GM21360 (cell line): Measurements from ENCODE around the gene LRRIQ1.

ENCODE experiments used
- ATAC-seq: cut with Tn5 transposase; IDR thresholded peaks from one replicate; pipeline ENCODE4 v1.9.1; 2021; ENCODE audit warnings: mild to moderate bottlenecking, moderate library complexity; ENCODE audit not compliant: unreplicated experiment

LRRIQ1 gene

GRCh38 chr12:85057370-85057963 lies 21.3 kb downstream of the LRRIQ1 start:
- ATAC-seq, result peak; percentile 80

DNA sequence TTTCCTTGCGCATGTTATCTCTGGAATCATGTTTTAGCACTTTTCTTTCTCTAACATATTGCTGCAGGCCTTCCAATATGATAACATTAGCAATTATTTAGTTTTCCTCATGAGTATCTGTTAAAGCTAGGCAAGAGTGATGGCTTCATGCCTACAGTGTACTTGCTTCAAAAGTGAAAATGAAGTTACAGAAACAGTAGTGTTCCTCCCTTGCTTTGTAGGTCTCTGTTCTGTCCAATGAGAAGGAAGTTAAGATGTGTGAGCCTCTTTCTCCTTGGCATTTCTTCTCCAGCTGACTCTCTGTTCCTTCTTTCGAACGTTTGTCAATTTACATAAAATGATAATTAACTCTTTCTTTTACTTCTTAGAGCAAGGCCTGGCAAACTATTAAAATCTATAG lies 22.2 kb downstream of the LRRIQ1 start:
- no peak for ATAC-seq

GRCh38 chr12:85059594-85059993 lies 23.4 kb downstream of the LRRIQ1 start:
- no peak for ATAC-seq

DNA sequence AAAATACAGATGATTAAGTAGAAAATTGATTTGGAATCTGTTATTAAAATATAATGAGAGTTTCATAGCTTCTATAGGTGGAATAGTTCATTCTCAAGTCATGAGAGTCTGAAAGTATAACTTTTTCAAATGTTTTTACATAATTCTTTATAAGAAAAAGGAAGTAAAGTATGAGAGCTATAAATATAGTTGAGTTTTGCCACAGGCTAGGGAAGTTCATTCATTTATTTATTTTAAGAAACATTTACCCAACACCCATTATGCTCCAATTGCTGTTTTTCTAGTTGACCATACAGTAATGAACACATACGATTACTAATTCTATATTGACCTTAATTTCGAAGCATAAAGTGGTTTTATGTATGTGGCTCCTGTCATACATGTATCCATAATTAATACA lies 24.8 kb downstream of the LRRIQ1 start:
- ATAC-seq, result no peak

DNA sequence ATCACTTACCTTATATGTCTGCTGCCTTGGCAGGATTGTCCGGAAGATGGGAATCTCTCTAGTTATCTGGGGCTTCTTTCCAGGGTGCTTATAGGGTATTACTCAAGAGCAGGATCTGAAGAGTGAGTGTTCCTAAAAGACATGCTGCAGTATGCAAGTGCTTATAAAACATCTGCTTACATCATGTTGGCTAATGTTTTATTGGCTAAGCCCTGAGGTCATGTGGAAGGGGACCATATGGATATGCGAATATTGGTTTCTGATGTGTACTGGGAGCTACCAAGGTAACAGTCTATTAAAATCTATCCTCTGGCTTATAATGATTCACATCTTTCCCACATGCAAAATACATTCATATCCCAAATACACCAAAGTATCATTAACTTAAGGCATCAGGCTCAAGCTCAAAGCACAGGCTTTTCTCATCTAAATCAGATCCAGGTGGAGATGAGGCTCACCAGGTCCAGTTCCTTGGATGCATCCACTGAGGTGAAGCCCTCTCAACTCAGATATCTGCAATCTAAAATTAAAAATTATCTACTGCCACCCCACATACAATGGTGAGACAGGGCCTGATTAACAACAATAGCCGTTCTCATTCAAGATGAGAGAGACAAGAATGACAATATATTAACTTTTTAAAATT lies 29.8 kb downstream of the LRRIQ1 start:
- no peak for ATAC-seq

- ATAC-seq, result no peak
These were observed 36.7 kb downstream of the LRRIQ1 start for GRCh38 chr12:85072826-85073225.

GRCh38 chr12:85076688-85077430 lies 40.7 kb downstream of the LRRIQ1 start:
- peak; percentile 96 for ATAC-seq

DNA sequence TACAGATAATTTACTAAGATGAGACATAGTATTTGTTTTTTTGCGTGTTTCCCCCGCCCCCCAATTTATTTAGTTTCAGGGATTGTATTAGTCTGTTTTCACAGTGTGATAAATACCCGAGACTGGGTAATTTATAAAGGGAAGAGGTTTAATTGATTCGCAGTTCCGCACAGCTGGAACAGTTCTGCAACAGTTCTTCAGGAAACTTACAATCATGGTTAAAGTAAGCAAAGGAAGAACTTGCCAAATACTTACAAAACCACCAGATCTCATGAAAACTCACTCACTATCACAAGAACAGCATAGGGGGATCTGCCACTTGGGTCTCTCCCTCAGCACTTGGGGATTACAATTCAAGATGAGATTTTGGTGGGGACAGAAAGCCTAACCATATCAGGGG lies 48.9 kb downstream of the LRRIQ1 start:
- ATAC-seq, result no peak

- ATAC-seq, result no peak
These were observed 53.6 kb downstream of the LRRIQ1 start for GRCh38 chr12:85089792-85090191.

DNA sequence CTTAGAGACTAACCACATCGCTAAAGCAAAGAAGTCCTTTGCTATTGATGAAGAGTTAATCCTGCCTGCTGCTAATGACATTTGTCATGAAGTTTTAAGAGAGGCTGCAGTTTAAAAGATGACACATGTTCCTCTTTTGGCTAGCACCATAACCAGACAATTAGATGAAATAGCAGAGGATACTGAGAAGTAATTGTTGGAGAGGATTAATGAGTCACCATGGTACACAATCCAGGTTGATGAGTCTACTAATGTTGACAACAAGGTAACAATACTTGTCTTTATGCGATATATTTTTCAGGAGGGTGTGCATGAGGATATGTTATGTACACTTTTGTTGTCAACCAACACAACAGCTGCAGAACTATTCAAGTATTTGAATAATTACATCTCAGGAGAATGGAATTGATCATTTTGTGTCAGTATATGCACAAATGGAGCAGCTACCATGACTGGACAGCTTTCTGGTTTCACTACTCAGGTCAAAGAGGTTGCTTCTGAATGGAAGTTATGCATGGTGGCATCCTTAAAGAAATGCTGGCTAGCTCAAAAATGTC lies 56.7 kb downstream of the LRRIQ1 start:
- no peak for ATAC-seq

GRCh38 chr12:85095501-85095900 lies 59.4 kb downstream of the LRRIQ1 start:
- no peak for ATAC-seq

GRCh38 chr12:85130646-85131045 lies 94.5 kb downstream of the LRRIQ1 start:
- no peak for ATAC-seq

DNA sequence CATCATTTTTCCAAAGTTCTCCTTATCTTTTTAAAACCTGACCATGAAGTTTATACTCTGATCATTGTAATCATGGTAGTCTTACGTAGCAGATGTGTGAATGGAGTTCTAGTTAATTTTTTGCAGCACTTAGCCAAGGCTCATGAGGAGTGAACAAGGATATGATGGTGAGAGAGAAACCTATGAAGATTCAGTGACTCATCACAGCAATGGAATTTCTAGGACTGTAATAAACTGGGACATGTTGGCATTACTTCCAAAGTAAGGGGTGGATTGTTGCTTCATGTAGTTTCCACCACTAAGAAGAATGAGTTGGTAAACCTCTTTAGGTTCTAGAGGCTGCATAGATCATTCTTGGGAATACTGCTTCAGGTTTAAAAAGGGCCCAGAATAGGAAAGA lies 102.7 kb downstream of the LRRIQ1 start:
- ATAC-seq, result no peak

GRCh38 chr12:85147331-85147730 lies 111.2 kb downstream of the LRRIQ1 start:
- no peak for ATAC-seq

- no peak for ATAC-seq
These were observed 116.2 kb downstream of the LRRIQ1 start for GRCh38 chr12:85152311-85152729.

GRCh38 chr12:85155791-85156190 lies 119.6 kb downstream of the LRRIQ1 start:
- ATAC-seq, result no peak

DNA sequence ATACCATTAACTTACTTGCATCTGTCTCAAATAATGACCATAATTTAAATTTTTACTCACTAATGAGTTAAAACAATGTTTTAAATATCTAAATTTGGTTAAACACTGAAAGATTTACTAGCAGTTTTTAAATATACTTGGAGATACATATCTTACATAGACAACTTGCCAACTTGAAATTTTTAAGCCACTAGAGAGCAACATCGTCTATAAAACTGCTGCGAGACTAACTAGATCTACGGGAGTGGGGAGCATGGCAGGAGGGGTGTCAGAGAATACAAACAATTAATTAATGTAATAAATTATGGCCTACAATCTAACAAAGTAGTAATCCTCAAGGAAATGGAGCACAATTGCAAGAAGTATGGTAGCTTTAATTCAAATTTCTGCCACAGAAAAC lies 120.4 kb downstream of the LRRIQ1 start:
- no peak for ATAC-seq

DNA sequence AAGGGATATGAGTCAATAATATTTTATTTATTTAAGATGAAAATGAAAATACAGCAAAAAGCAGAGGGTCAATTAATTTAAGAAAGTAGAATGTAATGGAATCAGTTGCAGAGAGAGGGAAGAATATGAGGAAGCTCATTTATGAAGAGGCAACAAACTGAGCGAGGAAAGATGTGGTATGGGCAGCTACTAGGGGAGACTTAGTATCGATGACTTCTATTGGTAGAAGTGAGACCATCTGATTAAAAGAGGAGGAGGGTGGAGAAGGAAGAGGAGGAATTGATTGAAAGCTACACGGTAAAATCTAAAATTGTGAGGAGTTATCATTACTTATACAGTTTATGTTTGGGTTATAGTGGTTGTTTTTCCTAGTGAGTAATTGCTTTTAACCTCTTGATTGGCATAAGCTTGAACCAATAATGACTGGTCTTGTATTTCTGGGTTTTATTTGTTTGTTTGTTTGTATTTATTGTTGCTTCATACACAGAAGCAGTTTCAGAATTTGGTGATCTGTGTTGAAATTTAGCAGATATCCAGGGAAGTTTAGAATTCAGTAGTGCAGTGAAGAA lies 121.0 kb downstream of the LRRIQ1 start:
- no peak for ATAC-seq

DNA sequence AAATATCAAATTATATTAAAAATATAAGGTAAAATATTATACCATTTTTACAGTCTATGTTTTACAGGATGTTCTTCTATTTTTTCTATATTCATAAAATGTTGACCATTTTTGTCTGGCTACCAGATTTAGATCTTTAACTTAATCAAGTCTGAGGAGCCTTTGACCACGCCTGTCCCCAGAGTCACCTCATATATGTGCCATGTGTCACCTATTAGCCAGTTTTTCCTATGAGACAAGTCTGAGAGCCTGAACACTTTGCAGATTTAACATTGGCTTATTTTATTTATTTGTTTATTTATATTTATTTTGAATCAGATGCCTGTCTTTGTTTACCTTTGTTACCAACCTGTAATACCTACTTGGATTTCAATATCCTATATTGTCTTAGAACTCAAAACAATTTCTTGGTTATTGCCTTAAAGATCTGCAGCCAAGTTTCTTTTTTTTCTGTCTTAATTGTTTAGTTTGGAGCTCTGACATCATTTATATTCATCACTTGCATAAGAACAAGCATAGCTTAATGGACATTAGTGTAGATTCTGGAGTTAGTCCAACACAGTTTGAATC lies 127.7 kb downstream of the LRRIQ1 start:
- ATAC-seq, result no peak

GRCh38 chr12:85179680-85180270 lies 143.6 kb downstream of the LRRIQ1 start:
- no peak for ATAC-seq

DNA sequence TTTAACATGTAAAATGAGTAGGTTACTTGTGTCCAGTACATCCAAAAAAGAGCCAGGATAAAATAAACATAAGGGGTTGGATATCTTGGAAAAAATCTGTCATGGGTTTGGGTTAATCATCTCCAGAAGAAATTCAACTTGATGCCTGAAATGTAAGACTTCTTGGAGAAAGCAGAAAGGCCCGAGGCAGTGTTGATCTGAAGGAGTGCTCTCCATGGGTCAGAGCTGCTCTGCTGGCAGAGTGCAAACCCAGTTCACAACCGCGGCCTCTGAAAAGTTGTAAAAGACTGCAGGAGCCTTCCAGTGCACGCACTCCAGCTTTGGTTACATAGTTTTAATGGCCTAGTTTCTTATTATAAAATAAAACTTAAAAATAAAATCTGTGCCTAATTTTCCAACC lies 146.5 kb downstream of the LRRIQ1 start:
- no peak for ATAC-seq
